ENCODE results near the gene MYCBPAP.

DNA sequence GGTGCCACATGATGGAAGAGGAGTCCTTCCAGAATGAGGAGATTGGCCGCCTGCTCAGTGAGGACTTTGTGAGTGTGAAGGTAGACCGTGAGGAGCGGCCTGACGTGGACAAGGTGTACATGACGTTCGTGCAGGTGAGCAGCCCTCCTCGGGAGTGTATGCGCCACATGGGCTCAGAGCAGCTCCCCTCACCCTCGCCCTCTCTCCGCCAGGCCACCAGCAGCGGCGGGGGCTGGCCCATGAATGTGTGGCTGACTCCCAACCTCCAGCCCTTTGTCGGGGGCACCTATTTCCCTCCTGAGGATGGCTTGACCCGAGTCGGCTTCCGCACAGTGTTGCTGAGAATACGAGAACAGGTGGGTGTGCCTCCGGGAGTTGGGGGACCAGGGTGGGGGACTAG is 40.6 kb downstream of the MYCBPAP start:
- no peak for TF ChIP-seq EZH2 (optimal IDR thresholded peaks at IDR 0.05; ENCODE audit: low read depth, low read length)
- TF ChIP-seq, protein P1, sequence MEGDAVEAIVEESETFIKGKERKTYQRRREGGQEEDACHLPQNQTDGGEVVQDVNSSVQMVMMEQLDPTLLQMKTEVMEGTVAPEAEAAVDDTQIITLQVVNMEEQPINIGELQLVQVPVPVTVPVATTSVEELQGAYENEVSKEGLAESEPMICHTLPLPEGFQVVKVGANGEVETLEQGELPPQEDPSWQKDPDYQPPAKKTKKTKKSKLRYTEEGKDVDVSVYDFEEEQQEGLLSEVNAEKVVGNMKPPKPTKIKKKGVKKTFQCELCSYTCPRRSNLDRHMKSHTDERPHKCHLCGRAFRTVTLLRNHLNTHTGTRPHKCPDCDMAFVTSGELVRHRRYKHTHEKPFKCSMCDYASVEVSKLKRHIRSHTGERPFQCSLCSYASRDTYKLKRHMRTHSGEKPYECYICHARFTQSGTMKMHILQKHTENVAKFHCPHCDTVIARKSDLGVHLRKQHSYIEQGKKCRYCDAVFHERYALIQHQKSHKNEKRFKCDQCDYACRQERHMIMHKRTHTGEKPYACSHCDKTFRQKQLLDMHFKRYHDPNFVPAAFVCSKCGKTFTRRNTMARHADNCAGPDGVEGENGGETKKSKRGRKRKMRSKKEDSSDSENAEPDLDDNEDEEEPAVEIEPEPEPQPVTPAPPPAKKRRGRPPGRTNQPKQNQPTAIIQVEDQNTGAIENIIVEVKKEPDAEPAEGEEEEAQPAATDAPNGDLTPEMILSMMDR (IDR thresholded peaks at IDR 0.05; ENCODE audit: low read length), result no peak
